B cell (primary cell): ENCODE data around the gene SLK.

Experiments
- CTCF ChIP-seq: fragments of 200-600 bp; IDR thresholded peaks from one replicate; pipeline ENCODE4 v1.8.0; 2022; ENCODE audit warnings: antibody characterized with exemption, mild to moderate bottlenecking
- EZH2 ChIP-seq: IDR thresholded peaks from 2 replicates; pipeline ENCODE4 v1.6.1; 2012; ENCODE audit warnings: borderline replicate concordance, low read depth, mild to moderate bottlenecking, moderate library complexity, low read length; ENCODE audit not compliant: insufficient read depth, poor library complexity, severe bottlenecking

DNA sequence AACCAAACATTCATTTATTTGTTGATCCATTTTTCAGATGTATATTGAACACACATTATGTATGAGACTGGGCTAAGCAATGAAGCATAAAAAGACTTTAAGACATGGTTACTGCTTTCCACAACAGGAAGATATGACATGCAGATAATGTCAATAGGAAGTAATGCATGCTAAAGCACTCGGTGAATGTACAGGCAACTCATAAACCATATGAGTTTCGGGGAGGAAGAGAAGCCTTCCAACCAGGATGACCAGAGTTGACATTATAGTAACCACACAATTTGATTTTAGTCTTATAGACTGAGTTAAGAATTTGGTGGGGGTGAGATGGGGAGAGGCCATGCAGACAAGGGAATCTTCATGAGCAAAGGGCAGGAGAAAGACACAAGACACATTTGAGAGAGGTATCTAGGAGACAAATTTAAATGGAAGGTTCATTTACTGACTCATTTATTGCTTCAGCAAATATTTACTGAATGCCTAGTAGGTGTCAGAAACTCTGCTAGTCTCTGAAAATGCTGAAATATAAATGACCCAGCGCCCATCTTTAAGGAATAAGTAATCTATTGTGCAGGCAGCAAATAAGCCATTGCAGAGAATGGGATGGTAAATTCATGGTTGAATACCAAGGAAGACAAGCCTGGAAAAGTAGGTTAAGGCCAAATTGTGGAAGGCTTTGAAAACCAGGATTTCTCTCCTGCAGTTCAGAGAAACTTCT lies 19.0 kb upstream of the SLK start:
- no peak for TF ChIP-seq CTCF
- TF ChIP-seq EZH2: no peak
